ENCODE data around the gene KRT85.
"Not testable (repeated sequence)": the region's sequence is repeated elsewhere in the genome, so short reads cannot be mapped to it uniquely, and the experiment has no call there.

Gene KRT85

DNA sequence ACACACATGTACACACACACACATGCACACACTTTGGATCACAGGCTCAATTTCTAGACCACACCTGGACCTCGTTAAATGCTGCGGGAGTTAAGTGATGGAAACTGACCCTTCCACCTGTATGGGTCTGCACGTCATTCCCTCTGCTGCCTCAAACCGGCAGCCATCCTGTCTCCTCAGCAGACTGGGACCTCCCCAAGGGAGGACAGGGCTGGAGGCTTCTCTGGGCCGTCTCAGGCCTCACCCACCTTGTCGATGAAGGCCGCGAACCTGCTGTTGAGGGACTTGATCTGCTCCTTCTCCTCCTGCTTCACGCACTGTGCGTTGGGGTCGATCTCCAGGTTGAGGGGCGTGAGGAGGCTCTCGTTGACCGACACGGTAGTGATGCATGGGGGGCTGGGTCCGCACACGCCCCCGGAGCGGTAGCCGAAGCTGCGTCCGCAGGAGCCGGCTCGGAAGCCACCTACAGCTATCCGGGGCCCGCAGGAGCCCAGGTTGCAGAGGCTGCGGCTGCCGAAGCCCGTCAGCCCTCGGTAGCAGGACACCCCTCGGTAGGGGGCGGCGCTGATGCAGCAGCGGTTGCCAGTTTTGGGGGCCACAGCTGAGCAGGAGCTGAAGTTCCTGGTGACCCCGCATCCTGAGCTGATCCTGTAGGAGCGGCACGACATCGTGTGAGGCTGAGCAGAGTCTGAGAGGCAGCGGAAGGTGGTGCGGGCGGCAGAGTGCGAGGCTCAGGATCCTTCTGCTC, at the start of gene KRT85:
KRT85 (minus strand) TSS at position 744 of the 748 bp plus-strand sequence; CDS start at position 668, 76 bp downstream.
- DNase-seq (ENCODE audit: low read depth) = no peak

DNA sequence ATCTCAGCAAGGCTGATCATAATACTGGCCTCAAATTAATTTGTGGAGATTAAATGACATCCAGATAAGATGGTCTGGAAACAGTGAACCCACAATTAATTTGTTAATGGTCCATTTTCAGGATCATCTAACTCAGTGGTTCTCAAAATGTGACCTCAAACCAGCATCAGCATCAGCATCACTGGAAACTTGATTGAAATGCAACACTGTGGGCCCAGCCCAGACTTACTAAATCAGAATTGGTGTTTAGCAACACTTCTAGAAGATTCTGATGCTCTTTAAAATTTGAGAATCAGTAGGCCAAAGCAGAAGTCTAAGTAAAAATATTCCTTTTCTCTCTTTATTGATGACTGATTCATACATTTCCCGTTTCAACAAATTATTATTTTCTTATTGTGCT, 49.5 kb upstream of the KRT85 start:
- DNase-seq (ENCODE audit: low read depth) = no peak

DNA sequence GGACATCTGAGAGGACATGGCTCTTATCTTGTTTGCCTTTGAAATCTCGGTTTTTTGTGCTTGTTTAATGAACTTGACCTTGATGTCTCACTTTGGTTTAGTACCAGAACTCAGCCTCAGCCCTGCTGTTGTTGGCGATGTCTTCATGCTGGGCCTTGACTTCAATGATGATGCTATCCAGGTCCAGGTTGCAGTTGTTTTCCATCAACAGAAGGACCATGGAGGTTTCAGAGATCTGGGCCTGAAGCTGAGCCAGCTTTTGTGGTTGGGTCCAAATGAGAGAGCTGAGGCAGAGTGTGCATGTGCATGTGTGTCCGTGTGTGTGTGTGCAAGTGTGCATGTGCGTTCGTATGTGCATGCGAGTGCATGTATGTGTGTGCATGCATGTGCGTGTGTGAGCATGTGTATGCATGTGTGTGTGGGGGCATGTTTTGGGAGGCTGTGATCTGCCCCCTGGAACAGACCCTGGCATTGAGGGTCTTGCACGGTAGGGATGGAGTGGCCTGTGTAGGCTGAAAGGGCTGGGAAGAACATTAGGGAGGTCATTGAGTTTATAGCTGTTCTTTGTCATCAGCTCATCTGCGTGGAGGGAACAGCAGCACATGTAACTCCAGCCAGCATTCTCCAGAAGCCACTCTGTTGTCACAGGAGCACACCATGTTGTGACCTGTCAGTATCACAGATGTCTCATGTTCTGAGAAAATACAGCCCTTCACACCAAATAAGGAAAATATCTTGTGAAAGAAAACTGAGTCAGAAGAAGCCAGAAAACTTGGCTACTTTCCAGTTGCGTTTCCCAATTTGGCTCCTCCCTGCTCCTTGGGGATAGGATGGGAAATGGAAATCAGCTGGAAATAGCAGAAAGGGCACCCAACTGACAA, 48.8 kb upstream of the KRT85 start:
- no peak for DNase-seq (ENCODE audit: low read depth)

DNA sequence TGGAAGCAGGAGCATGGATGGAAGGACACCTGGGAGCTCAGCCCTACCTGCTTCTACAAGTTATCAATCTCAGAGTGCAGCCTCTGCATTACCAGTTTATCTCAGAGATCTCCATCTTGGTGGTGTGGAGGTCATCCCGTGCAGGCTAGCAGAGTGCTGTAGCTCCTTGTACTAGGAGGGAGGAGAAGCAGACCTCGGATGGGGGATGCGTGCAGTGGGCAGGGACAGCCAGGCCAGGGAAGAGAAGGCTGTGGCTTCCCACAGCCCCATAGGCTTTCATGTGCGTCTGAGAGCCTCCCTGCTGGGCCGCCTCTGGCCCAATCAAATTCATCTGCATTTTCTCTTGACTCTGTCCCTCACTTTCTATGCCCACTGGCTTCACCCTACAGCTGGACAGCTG, 47.7 kb upstream of the KRT85 start:
- DNase-seq (ENCODE audit: low read depth) = no peak

DNA sequence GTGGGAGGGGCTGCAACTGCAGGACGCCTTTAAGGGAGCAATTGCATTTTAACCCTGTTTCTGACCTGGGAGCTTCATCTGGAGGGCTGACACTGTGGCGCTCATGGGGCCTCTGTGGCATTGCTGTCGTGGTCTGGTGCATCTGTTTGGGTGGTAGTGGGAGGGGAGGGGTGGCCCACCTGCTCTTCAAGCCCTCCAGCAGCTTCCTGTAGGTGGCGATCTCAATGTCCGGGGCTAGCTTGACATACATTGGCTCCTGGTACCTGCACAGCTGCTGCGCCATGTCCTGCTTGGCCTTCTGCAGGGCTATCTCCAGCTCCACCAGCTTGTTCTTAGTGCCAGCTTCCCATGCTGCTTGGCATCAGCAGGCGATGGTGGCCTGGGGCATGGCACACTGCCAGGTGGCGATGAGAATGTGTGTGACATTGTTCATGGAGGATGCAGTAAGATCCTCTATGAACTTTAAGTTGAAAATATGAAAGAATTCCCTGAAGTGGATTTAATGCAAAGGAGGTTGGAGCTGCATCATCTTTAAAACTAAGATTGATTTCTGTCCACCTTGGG, 46.6 kb upstream of the KRT85 start:
- DNase-seq (ENCODE audit: low read depth) = no peak

DNA sequence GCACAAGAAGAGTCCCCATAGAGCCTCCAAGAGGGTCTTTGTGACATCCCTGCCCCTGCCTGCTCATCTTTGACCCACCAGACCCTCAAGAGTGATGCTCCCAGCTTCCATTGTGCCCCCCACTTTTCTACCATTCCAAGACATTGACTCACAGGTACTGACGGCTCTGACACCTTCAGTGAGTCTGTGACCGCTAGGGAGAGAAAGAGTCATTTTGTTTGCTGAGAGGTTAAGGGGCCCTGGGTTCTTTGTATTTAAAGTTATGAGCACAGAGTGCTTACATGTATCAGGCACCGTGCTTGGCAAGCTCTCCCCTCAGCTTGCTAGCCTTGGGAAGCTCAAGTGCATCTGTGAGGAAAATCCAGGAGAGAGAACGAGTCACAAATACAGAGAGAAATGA, 45.9 kb upstream of the KRT85 start:
- DNase-seq (ENCODE audit: low read depth) = no peak

DNA sequence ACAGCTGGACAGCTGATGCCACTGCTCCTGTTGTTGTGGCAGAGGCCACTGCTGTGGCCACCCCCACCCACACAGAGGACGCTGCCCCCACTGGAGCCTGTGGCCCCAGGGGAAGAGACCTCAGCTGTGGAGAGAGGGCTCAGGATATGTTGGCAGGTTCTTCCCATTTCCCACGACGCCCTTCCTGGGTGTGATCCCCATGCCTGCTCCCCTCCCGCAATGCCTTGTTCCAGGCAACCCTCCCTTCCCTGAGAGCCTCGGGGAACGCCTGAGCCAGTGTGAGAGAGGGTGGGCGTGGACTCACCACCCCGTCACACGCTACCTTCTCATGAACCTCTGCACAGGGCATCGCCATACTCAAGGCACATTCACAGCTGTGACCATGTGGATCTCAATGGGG, 44.5 kb upstream of the KRT85 start:
- no peak for DNase-seq (ENCODE audit: low read depth)

DNA sequence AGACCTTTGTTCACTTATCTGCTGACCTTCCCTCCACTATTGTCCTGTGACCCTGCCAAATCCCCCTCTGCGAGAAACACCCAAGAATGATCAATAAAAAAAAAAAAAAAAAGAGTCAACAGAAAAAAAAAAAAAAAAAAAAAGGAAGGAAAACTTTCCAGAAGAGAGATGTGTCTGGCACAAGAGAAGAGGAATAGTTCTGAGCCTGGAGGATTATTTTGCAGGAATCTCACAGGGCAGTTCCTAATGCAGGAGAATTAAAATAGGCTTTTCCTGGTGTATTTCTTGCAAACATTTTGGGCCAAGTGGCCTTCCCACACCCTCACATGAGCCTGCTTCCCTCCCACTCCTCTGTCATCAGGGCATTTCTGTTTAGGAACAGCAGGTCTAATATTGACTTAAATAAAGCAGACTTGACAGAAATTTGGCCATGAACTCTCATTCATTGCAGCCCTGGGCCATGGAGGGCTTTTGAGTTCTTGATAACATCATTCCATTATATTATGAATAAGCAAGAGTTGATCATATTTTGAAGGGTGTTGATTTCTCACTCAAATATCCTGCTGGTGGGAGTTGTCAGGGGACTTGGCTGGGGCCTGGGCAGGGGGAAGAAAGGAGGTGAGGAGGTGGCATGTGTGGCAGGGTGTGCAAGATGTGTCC, 43.4 kb upstream of the KRT85 start:
- DNase-seq (ENCODE audit: low read depth) = not testable (repeated sequence)

DNA sequence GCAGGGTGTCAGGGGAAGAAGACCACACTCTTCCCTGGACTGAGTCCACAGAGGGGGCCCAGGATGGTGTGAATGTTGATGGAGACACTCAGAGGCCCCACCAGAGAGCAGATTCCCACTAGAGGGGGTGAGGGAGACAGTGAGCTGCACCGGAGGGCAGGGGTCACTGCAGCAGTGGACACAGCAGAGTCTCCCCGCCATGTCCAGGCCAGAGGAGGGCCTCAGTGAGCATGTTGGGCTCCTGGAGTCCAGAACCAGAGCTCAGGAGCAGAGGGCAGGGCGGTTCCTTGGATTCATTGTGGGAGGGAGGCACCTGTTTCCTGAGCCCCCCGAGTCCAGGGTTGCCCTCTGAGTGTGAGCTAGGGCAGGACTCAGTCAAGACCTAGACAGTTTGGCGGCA, 40.6 kb upstream of the KRT85 start:
- no peak for DNase-seq (ENCODE audit: low read depth)

DNA sequence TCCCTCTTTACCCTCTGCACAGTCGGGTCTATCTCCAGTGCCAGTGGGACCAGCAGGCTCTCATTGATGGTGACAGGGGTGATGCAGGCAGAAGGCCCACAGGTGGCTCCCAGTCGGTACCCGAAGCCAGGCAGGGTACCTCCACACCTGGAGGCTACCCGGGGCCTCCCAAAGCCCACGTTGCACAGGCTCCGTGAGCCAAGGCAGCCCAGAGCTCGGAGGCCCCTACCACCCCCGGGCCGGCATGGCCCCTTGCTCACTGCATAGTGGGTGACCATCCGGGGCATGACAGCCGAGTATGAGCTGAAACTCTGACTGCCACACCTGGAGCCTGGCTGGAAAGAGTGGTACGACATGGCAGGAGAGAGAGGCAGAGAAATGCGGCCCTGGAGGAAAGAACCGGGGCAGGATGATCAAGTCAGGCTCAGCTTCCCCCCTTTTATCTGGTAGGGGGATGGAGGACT, 38.7 kb upstream of the KRT85 start, which contains the start of gene KRT82:
KRT82 (minus strand) TSS at position 414 of the 464 bp plus-strand sequence; CDS start at position 356, 58 bp downstream.
- no peak for DNase-seq (ENCODE audit: low read depth)

DNA sequence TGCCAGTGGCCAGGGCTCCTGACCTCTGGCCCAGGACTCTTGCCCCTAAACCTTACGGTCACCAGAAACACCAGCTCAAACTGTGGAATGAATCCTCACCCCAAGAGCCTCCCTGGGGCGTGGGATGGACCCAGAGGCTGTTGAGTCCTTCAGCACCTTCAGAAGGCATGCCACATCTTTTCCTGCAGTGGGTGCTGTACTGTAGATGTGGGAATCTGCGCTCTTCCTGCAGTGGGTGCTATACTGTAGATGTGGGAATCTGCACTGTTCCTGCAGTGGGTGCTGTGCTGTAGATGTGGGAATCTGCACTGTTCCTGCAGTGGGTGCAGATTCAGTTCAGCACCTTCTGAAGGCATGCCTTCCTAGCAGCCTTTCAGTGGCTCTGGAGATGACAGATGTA, 37.7 kb upstream of the KRT85 start:
- DNase-seq (ENCODE audit: low read depth) = no peak

DNA sequence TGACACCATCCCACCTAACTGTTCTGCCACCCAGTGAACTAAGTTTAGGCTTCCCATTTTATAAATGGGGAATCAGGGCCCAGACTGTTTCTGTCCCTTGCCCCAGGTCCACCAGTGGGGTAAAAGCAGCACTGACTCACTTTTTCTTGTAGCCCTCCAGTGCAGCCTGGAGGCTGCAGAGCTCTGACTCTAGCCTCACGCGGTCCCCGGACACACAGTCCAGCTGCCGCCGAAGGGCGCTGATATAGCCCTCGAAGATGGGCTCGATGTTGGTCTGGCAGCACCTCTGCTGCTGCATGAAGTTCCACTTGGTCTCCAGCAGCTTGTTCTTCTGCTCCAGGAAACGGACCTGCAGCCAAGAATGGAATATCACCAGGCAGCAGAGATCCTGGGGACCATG, 36.3 kb upstream of the KRT85 start:
- no peak for DNase-seq (ENCODE audit: low read depth)

DNA sequence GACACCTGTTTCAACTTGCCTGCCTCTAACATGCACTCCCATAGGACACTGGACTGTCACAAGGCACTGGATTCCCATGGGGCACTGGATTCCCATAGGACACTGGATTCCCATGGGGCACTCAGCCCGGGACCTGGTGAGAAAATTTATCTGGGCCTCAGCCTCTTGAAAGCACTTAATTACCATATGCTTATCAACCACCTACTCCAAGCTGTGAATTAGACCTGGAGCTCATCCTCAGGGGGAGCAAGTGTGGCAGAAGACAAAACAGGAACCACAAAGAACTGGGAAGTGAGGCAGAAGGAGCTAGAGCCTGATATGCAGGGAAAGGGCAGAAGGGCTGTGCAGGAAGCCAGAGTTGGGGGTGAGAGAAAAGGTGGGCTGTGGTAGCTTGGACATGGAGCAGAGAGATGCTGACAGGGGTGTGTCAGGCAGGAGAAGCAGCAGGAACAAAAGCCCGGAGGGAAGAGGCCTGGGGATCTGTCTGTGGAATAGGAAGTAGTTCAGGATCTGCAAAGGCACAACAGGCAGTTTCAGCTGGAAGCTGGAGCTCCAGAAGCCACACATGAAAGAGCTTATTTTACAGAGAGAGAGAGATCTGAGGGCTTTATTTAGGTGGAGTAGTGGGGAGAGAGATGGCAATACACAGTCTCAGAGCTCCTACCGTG, 35.7 kb upstream of the KRT85 start:
- DNase-seq (ENCODE audit: low read depth) = no peak

DNA sequence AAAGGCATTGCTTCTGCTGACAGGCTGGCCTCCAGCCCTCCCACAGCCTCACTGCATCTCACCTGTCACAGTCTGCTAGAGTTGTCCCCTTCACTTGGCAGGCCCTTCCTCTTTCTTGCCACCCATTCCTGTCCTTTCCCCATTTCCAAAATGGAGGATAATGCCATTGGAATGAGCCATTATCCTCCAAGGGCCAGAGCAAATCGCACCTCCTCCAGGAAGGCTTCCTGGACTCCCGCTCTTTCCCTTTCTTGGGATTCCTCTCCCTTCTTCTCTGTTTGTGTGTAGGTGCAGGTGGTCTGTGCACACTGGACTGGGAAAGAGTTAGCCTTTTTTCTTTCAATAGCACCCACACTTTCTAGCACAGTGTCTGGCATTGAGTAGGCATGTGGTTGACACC, 35.1 kb upstream of the KRT85 start:
- DNase-seq (ENCODE audit: low read depth) = no peak

DNA sequence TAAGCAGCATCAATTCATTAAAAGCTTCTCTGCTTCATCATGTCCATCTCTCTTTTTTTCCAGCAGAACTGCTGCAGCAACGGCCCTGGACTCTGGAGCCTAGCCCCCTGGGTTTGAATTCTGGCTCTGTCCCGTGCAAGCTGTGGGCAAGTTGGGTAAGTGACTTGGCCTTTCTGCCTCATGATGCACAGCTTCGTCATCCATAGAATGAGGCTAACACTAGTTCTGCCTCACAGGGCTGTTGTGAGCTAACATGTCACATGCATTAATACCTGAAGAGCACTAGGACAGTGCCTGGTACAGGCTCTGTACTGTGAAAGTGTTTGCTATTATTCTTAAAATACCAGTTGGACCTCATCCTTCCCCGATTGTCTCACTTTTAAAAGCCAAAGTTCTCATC, 34.6 kb upstream of the KRT85 start:
- no peak for DNase-seq (ENCODE audit: low read depth)

DNA sequence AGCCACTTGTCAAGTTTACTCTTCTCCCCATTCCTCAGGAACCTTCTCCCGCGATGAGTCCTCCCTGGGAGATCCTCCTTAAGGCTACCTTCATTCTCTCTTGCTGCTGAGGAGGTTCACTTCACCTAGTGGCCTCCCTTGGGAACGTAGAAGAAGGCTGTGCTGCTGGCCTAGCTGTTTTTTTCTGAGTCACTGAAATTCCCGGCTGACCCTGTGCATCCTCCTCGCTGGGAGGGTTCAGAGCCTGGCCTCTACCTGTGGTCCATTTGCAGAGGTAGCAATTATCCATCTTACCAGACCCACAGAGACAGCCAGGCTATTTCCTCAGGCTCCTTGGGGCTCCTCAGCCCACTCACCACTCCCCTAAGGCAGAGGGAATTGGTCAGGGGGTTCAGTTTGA, 34.2 kb upstream of the KRT85 start:
- DNase-seq (ENCODE audit: low read depth) = no peak

DNA sequence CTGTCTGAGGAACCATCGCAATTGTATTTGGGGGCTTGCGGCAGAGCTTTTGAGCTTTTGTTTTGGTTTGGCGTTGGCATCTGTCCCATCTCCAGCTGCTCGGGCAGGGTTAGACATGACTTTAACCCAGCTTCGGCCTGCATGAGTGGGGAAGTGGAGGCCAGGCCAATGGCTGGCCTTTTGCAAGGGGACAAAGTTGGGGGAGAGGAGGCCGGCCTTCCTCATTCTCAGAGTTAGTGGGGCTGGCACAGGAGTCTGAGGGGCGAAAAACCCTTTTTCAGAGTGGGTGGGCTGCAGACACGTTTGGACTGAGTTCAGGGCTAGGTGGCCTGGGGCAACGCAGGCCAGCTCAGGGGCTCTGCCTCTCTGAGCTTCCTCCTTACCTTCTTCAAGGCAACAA, 33.6 kb upstream of the KRT85 start:
- no peak for DNase-seq (ENCODE audit: low read depth)

DNA sequence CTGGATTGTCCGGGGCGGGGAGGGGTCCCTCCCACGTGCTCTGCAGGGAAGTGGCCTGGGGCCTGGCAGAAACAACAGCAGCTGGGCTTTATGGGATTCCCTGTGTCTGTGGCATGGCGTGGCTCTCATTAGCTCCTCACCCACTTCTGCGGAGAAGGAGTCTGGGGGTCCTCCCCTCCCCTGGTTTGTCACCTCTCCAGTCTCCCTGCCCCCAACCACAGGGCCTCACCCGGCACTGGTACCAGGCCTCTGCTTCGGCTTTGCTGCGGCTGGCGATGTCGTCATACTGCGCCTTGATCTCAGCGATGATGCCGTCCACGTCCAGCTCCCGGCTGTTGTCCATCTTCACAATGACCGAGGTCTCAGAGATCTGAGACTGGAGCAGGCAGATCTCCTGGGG, 32.5 kb upstream of the KRT85 start:
- no peak for DNase-seq (ENCODE audit: low read depth)

DNA sequence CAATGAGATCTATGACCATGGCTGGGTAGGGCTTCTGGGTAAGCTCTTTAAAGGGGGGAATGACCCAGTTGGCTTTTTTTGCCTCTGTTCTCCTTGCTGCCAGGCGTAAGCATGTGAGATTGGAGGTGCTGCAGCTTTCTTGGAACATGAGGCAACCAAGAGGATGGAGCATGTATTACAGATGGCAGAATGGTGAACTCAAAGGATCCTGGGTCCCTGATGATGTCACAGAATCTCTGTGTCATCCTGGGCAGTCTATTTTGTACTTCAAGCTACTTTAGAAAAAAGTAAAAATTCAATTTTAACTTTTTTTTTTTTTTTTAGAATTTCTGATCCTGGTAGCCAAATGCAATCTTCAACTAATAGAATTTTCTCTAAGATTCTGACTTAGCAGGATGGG, 30.9 kb upstream of the KRT85 start:
- no peak for DNase-seq (ENCODE audit: low read depth)

DNA sequence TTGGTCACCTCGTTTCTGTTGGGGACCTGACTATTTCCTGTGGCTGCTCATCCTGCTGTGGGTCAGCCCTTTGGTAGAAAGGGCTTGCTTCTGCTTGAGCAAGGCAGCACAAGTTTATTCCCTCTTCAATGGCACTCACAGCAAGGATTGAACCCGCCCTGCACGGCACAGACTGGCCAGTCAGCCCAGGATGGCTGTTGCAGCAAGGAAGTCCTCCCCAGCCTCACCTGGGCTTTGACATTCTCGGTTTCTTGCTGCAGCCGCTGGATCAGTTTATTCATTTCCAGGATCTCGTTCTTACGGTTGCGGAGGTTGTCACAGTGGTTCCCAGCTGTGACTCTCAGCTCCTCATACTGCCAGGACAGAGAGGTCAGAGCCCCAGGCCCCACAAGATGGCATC, 29.4 kb upstream of the KRT85 start:
- DNase-seq (ENCODE audit: low read depth) = no peak

DNA sequence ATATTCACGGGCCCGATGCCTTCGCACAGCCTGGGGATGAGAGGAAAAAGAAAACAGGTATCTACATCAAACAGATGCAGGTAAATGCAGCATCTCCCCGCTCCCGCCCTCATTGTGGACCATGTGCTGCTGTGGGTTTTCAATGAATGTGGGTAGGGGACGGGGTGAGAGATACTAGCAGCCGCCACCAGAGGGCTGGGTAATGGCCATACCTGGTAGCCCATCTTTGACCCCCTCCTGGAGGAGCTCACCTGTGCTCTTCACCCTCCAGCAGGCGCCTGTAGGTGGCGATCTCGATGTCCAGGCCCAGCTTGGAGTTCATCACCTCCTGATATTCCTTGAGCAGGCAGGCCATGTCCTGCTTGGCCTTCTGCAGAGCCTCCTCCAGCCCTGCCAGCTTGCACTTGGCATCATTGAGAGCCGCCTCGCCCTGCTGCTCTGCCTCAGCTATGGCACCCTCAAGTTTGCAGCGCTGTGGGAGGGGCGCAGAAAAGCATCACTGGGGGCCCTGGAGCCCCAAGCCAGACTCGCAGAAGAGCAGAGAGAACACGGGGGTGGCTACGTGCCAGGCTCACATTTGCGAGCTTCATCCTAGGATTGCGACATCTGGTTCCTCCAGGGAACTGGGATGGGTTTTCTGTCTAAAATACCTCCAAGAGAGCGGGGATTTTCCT, 28.6 kb upstream of the KRT85 start:
- DNase-seq (ENCODE audit: low read depth) = no peak

Data from stimulated activated CD8-positive, alpha-beta memory T cell treated with anti-CD3 and anti-CD28 coated beads, Interleukin-15, amount 100 ng/mL, for 1 hour (primary cell).